Glutamatergic neuron (in vitro differentiated cells): ENCODE measurements around the gene FCRL6. TPM values are rescaled to one million over a fixed set of nuclear protein-coding genes. Genes with fewer than 3 reads are reported as not detected.

Experiments
- DNase-seq: peaks from one replicate; pipeline ENCODE4 v3.0.0; 2022
- H3K27ac Mint-ChIP-seq: one replicate; pipeline ENCODE4 v1.8.0; 2020; ENCODE audit warnings: mild to moderate bottlenecking, mixed read lengths, inconsistent platforms; ENCODE audit not compliant: unreplicated experiment
- H3K27me3 Mint-ChIP-seq: one replicate; pipeline ENCODE4 v1.8.0; 2020; ENCODE audit warnings: mild to moderate bottlenecking, moderate library complexity, mixed read lengths, inconsistent platforms; ENCODE audit not compliant: unreplicated experiment
- H3K36me3 Mint-ChIP-seq: one replicate; pipeline ENCODE4 v1.8.0; 2020; ENCODE audit warnings: mild to moderate bottlenecking, mixed read lengths, inconsistent platforms; ENCODE audit not compliant: unreplicated experiment
- H3K4me1 Mint-ChIP-seq: one replicate; pipeline ENCODE4 v1.8.0; 2020; ENCODE audit warnings: mild to moderate bottlenecking, low read depth, mixed read lengths, inconsistent platforms; ENCODE audit not compliant: unreplicated experiment
- H3K4me3 Mint-ChIP-seq: one replicate; pipeline ENCODE4 v1.8.0; 2020; ENCODE audit warnings: mild to moderate bottlenecking, mixed read lengths, inconsistent platforms; ENCODE audit not compliant: unreplicated experiment
- H3K9me3 Mint-ChIP-seq: one replicate; pipeline ENCODE4 v1.8.0; 2020; ENCODE audit warnings: mild to moderate bottlenecking, moderate library complexity, mixed read lengths, inconsistent platforms; ENCODE audit not compliant: unreplicated experiment
- total RNA-seq: library from RNA; stranded (reverse); fragmentation: NEBNext Ultra II Directional; extraction: Animal tissue kit (Norgen Biotek cat#: 25700); gene quantifications from one replicate; pipeline ENCODE4 v1.2.1, GENCODE V29; 2021; ENCODE audit not compliant: unreplicated experiment
- TF ChIP-seq, protein P1 (sequence below): fragments of 200-600 bp; sonication (generic); IDR thresholded peaks from one replicate; pipeline ENCODE4 v1.5.0; 2021; ENCODE audit not compliant: partially characterized antibody, unreplicated experiment

FCRL6 gene
- total RNA-seq, 1 donor from 2014 or later, result not detected

DNA sequence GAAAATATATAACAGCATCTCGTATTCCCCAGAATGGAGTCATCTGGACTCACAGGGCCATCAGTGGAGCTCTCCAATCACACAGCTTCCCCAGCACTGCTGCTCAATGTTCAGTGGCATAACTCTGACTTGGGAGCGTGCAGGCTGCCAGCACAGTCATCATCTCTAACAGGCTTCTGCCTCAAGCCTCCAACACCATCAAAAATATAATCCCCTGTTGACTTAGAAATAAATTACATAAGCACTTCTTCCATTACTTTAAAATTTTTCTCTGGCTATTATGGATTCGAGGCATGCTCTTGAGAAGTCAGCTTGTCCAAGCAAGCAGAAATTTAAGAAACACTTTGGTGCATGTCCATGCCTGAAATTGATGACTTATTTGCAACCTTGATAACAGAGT lies 15.2 kb upstream of the FCRL6 start:
- Mint-ChIP-seq H3K9me3 (no peaks in the 10 kb centered on the region), H3K36me3 (no peaks in the 10 kb centered on the region), H3K4me1 (no peaks in the 10 kb centered on the region), H3K27me3 (no peaks in the 10 kb centered on the region), H3K27ac (no peak overlapping the region), H3K4me3 (no peak overlapping the region)
- DNase-seq, result no peak
- TF ChIP-seq, protein P1, sequence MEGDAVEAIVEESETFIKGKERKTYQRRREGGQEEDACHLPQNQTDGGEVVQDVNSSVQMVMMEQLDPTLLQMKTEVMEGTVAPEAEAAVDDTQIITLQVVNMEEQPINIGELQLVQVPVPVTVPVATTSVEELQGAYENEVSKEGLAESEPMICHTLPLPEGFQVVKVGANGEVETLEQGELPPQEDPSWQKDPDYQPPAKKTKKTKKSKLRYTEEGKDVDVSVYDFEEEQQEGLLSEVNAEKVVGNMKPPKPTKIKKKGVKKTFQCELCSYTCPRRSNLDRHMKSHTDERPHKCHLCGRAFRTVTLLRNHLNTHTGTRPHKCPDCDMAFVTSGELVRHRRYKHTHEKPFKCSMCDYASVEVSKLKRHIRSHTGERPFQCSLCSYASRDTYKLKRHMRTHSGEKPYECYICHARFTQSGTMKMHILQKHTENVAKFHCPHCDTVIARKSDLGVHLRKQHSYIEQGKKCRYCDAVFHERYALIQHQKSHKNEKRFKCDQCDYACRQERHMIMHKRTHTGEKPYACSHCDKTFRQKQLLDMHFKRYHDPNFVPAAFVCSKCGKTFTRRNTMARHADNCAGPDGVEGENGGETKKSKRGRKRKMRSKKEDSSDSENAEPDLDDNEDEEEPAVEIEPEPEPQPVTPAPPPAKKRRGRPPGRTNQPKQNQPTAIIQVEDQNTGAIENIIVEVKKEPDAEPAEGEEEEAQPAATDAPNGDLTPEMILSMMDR, result no peak

DNA sequence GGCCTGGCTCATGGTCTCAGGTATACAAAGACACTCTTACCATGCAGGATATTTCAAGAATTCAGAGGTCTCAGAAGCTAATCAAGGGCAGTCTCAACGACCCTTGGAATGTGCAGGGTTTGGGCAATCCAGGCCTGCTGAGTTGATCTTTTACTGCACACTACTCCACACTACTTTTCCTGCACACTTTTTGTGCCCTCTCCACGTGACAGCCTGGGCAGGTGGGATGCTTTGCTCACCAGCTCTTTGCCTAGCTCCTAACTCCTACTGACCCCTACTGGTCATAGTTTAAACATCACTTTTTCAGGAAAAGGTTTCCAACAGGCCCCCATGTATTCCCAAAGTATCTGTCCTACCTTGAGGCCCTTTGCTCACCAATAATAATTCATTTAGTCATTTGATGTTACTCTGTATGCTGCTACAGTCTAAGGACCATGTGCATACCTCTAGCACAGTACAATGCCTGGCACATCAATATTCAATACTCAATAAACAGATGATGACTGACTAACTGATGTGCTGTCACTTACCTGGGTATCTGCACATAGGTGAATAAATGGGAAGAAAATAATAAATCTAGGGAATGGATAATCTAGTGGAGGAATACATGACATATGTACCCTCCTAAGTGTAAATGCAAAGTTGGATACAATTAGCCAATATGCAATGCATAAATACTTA lies 11.8 kb upstream of the FCRL6 start:
- H3K27ac Mint-ChIP-seq, result no peak overlapping the region
- DNase-seq, result no peak
- H3K9me3 Mint-ChIP-seq, result no peaks in the 10 kb centered on the region
- H3K4me3 Mint-ChIP-seq, result no peak overlapping the region
- H3K4me1 Mint-ChIP-seq, result no peaks in the 10 kb centered on the region
- no peaks in the 10 kb centered on the region for H3K36me3 Mint-ChIP-seq
- TF ChIP-seq, protein P1, result peak; percentile 57
- no peaks in the 10 kb centered on the region for H3K27me3 Mint-ChIP-seq

DNA sequence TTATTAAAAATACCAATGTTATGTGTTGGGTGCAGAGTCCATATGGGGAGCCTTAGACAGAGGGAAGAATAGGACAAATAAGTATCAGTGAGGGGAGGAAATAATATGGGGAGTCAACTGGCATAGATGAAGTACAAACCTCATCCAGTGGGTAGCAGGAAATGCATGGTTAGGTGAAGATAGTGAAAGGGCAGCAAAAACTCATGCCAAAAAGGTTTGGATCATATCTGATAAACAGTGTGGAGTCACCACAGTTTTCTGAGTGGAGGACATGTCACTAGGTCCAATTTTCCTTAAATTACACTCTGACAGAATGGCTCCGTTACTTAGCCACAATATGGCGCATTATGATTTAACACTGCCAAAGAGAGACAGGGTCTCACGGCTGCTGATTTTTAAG lies 11.1 kb upstream of the FCRL6 start:
- Mint-ChIP-seq H3K27me3 (no peaks in the 10 kb centered on the region), H3K27ac (no peak overlapping the region), H3K36me3 (no peaks in the 10 kb centered on the region), H3K4me3 (no peak overlapping the region), H3K4me1 (no peaks in the 10 kb centered on the region), H3K9me3 (no peaks in the 10 kb centered on the region)
- DNase-seq, result no peak
- TF ChIP-seq, protein P1, result no peak

DNA sequence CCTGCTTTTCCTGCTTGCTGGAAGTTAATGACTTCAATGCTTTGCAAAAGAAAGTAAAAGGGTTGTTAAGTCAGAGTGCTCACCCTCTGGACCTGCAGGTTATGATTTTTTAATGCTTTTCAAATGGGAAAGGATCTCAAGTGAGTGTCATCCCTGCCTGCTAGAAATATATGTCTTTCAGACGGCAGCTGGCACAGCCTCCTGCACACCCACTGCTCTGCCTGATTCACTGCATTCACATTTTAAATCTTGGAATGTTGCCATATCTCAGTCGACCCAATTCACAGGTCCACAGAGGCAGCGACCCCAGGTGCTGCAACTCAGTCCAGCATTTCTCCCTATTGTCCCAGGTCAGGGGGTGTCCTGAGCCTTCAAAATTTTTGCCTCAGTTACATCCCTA lies 10.7 kb upstream of the FCRL6 start:
- H3K4me1 Mint-ChIP-seq, result peaks cover 2% of the 10 kb centered on the region
- H3K36me3 Mint-ChIP-seq, result no peaks in the 10 kb centered on the region
- no peaks in the 10 kb centered on the region for H3K27me3 Mint-ChIP-seq
- H3K4me3 Mint-ChIP-seq, result no peak overlapping the region
- TF ChIP-seq, protein P1, result no peak
- no peak for DNase-seq
- no peak overlapping the region for H3K27ac Mint-ChIP-seq
- H3K9me3 Mint-ChIP-seq, result peaks cover 1% of the 10 kb centered on the region

DNA sequence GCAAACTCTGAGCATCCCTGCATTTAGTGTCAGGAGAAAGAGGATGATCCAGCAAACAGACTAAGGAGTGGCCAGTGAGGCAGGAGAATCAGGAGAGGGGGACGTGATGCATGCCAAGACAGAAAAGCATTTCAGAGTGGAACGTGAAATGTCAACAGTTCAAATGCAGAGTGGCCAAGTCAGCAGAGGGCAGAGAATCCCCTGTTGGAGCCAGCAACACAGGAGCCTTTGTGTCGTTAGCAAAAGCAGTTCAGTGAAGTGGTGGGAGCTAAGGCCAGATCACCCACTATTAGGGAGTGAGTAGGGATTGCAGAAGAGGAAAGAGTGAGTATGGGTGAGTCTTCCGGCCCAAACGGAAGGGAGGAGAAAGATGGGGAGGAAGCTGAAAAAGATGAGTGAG lies 6.6 kb upstream of the FCRL6 start:
- TF ChIP-seq, protein P1, result no peak
- Mint-ChIP-seq H3K4me1 (peaks cover 11% of the 10 kb centered on the region), H3K4me3 (no peak overlapping the region), H3K27ac (no peak overlapping the region), H3K36me3 (no peaks in the 10 kb centered on the region), H3K27me3 (peaks cover 2% of the 10 kb centered on the region), H3K9me3 (peaks cover 4% of the 10 kb centered on the region)
- DNase-seq, result no peak
